Adrenal gland (tissue), 12 donors: ENCODE measurements around the gene MAP1LC3C. TPM values are rescaled to one million over a fixed set of nuclear protein-coding genes. Genes with fewer than 3 reads are reported as not detected.

Source experiments
- DNase-seq, 7 donors: peaks; one replicate each; pipeline ENCODE4 v3.0.0-alpha.2; 2019 to 2020
- H3K27ac ChIP-seq, 5 donors: fragments of 200-600 bp; sonication (generic) in 4 of 5; 1 replicate in 3 of 5; 2 replicates in 2 of 5; pipeline versions ENCODE4 v1.5.1 to v1.8.0; 2016 to 2020; ENCODE audit warnings: mild to moderate bottlenecking in 1 of 5
- H3K27me3 ChIP-seq: fragments of 200-600 bp; 2 replicates; pipeline ENCODE4 v1.8.0; 2021
- H3K36me3 ChIP-seq, 2 donors: fragments of 200-600 bp; replicated peaks in 1 of 2; 1 replicate in 1 of 2; 2 replicates in 1 of 2; pipeline versions ENCODE4 v1.5.1 to v1.8.0; 2018 to 2022
- H3K4me1 ChIP-seq, 2 donors: fragments of 200-600 bp; replicated peaks in 1 of 2; 1 replicate in 1 of 2; 2 replicates in 1 of 2; pipeline versions ENCODE4 v1.5.1 to v1.8.0; 2018 to 2021
- H3K4me3 ChIP-seq, 4 donors: fragments of 200-600 bp; sonication (generic) in 3 of 4; one replicate each; pipeline ENCODE4 v1.5.1; 2016 to 2018
- H3K9me3 ChIP-seq, 3 donors: fragments of 200-600 bp; sonication (generic) in 1 of 3; replicated peaks in 1 of 3; 1 replicate in 2 of 3; 2 replicates in 1 of 3; pipeline versions ENCODE4 v1.5.1 to v1.8.0; 2016 to 2021
- CTCF ChIP-seq, 6 experiments: fragments of 450-650 bp in 4 of 6; fragments of 200-600 bp in 2 of 6; sonication (generic) in 1 of 6; IDR thresholded peaks; 1 replicate in 5 of 6; 2 replicates in 1 of 6; pipeline versions ENCODE4 v1.5.1 to v1.8.0; 2016 to 2021; ENCODE audit warnings: antibody characterized with exemption in 6 of 6, mild to moderate bottlenecking in 2 of 6, moderate library complexity in 1 of 6
- POLR2A ChIP-seq, 2 donors: fragments of 450-650 bp; IDR thresholded peaks; one replicate each; pipeline ENCODE4 v1.6.1; 2017; ENCODE audit warnings: antibody characterized with exemption in 2 of 2, mild to moderate bottlenecking in 2 of 2, moderate library complexity in 1 of 2
- WGBS, 4 donors: extraction: QIAGEN DNeasy Blood & Tissue Kit in 2 of 4; methylation state at CpG; one replicate each; pipeline versions ENCODE4 v1.1.5 to v1.1.7; 2013 to 2017; 5-methylcytosine and 5-hydroxymethylcytosine counted together
- intact Hi-C, 2 donors: fragments of 100-400 bp; cut with DNase I; formaldehyde crosslinking; loops; one replicate each; pipeline versions ENCODE4 v1.14.1 to v1.15.0; 2022 to 2023
- polyA plus RNA-seq, 3 donors: library from polyadenylated mRNA; stranded (reverse); fragments of 200-250 nt in 2 of 3; fragments of 350-450 nt in 1 of 3; fragmentation: Illumina TruSeq in 1 of 3; extraction: RNeasy Lipid Tissue Mini Kit (QIAGEN cat#74804) in 1 of 3; gene quantifications; one replicate each; pipeline ENCODE4 v1.2.3, GENCODE V29; 2013 to 2014
- total RNA-seq, 9 donors: library from RNA; depleted of rRNA in 4 of 9; stranded (reverse); fragments of >200 nt in 4 of 9; fragments of 120-200 nt in 1 of 9; fragmentation: NEBNext Ultra II Directional in 1 of 9; extraction: Animal tissue kit (Norgen Biotek cat#: 25700) in 1 of 9; gene quantifications; one replicate each; pipeline versions ENCODE4 v1.1.0 to v1.2.4, GENCODE V29; 2013 to 2023
- donor health status: healthy with polysubstance abuse.
- donor health status: Bipolar disorder and iron deficiency.
- donor health status: DM: yes; HTN: yes; CAD: no.
- donor health status: DM: no; HTN: no; CAD: no.
- donor health status: DM: no; HTN: no; CAD: no.
- donor health status: DM: yes; HTN: yes; CAD: no.

MAP1LC3C gene
- total and polyA plus RNA-seq, 12 donors: 0.06 to 2.6 (median 0.48) TPM; not detected in 4

- Histone ChIP-seq H3K36me3 (no peaks in the 10 kb centered on the region), H3K4me3 (no peak overlapping the region), H3K4me1 (peaks cover 0 to 3% of the 10 kb centered on the region in 2 donors), H3K27ac (no peak overlapping the region), H3K9me3 (no peaks in the 10 kb centered on the region), H3K27me3 (no peaks in the 10 kb centered on the region)
- TF ChIP-seq CTCF (IDR thresholded peaks at IDR 0.05) (no peak), POLR2A (IDR thresholded peaks at IDR 0.05) (no peak)
- WGBS, 4 donors: 40 to 43% (median 41%) methylated on average over 5 of the region's 5 CpGs
- DNase-seq: peak in 3 of 7 donors; percentile 18 to 26 (median 21)
- intact Hi-C loops: no loop called here
Measured at GRCh38 chr1:241950390-241950789, 48.5 kb downstream of the MAP1LC3C start.

- no peaks in the 10 kb centered on the region for H3K36me3 ChIP-seq
- H3K9me3 ChIP-seq: no peaks in the 10 kb centered on the region
- 27 to 42% (median 34%) methylated on average over 6 of the region's 6 CpGs for WGBS, 4 donors
- peak in 6 of 7 donors; percentile 30 to 60 (median 43) for DNase-seq
- H3K27me3 ChIP-seq: no peaks in the 10 kb centered on the region
- H3K4me1 ChIP-seq: peaks cover 0 to 3% of the 10 kb centered on the region in 2 donors
- H3K4me3 ChIP-seq: no peak overlapping the region
- intact Hi-C loops: no loop called here
- no peak overlapping the region for H3K27ac ChIP-seq
- no peak for TF ChIP-seq CTCF (IDR thresholded peaks at IDR 0.05)
- TF ChIP-seq POLR2A (IDR thresholded peaks at IDR 0.05): no peak
Measured at GRCh38 chr1:241947354-241947753, 51.5 kb downstream of the MAP1LC3C start.

Other genes starting within 250 kb of the MAP1LC3C start
- 1 to 10 TPM in 3 of 9 donors, under 1 TPM in 5, not detected in 1; 0.14 to 9.0 (median 0.88) TPM for gene EXO1, start 150.9 kb downstream of the MAP1LC3C start, total RNA-seq
- gene EXO1, start 150.9 kb downstream of the MAP1LC3C start, polyA plus RNA-seq: 1 to 10 TPM in 1 of 3 donors, under 1 TPM in 1, not detected in 1; 0.13 to 2.0 TPM
- gene BECN2, start 41.3 kb downstream of the MAP1LC3C start, total RNA-seq: not detected
- gene BECN2, start 41.3 kb downstream of the MAP1LC3C start, polyA plus RNA-seq: not detected